ENCODE results near the gene ZFAND3.
"Not testable (repeated sequence)": the region's sequence is repeated elsewhere in the genome, so short reads cannot be mapped to it uniquely, and the experiment has no call there.

The ZFAND3 gene

DNA sequence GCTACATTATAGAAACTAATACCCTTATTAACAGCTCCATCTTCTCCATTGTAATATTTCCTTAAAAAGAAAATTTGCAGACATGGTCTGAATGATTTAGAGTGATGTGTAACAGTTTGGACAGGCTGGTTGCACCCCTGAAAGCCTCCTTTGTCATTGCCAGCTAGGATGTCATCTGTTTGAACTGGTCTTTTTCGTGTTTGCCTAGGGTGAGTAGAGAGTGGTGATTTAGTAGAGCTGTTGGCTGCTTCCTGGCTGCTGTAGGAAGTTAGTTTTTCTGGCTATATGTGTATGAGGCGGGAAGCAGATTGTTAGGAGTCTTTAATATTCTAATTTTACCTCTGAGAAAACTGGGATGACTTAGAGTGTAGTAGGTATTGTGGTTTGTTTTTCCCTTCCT lies 101.1 kb downstream of the ZFAND3 start:
- no peak for FAIRE-seq
- DNase-seq (ENCODE audit: extremely low spot score, insufficient read length, low read depth), result no peak

DNA sequence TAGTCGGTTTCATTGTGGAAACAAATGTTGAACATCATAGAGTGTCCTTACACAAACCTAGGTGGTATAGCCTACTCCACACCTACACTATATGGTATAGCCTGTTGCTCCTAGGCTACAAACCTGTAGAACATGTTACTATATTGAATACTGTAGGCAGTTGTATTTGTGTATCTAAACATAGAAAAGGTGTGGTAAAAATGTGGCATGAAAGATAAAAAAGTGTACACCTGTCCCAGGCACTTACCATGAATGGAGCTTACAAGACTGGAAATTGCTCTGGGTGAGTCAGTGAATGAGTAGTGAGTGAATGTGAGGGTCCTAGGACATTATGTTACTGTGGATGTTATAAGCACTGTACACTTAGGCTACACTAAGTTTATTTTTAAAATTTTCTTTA lies 103.0 kb downstream of the ZFAND3 start:
- DNase-seq (ENCODE audit: extremely low spot score, insufficient read length, low read depth) (no peak), FAIRE-seq (peak; percentile 56)

DNA sequence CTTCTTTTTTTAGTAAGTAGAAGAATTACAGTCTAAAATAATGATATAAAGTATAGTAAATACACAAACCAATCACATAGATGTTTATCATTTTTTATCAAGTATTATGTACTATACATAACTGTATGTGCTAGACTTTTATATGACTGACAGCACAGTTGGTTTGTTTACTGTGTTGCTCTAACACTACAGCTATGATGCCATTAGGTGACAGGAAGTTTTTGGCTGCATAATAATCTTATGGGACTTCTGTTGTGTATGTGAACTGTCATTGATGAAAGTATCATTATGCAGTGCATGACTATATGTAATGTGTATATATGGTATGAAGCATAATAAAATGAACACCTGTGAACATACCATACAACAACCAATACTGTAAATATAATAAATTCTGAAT lies 104.0 kb downstream of the ZFAND3 start:
- DNase-seq (ENCODE audit: extremely low spot score, insufficient read length, low read depth), result no peak
- peak; percentile 12 for FAIRE-seq

DNA sequence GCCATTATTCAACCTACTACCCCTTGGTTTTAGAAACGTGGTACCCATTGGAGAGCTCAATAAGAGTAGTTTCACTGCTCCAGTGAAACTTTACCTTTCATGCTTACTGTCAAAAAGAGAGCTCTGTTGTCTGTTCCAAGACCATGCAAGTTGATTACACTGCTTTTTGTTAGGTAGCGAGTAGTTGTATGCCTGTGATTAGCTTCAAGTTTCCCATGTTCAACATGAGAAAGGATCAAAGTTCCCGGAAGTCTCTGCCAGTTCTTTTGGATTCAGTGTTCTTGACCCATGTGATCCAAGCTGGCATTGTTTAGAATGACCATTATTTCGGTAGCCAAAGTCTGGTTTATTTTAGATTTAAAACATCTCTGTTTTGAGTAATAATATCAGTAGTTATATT lies 107.1 kb downstream of the ZFAND3 start:
- no peak for DNase-seq (ENCODE audit: extremely low spot score, insufficient read length, low read depth)
- FAIRE-seq, result no peak

DNA sequence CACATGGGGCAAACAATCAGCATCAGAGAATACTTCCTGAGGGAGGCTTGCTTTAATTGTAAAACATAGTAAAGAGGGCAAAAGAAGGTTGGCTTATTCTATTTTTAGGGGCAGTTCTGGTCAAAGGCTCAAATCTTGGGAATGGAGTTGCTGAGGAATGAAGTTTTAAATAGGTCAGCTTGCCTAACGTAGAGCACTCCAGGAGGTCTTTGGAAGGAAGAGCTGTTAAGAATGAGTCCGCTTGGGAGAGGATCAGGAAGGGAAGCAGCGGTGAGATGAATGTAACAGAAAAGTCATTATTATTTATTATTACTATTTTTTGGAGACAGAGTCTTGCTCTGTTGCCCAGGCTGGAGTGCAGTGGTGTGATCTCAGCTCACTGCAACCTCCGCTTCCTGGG lies 108.7 kb downstream of the ZFAND3 start:
- DNase-seq (ENCODE audit: extremely low spot score, insufficient read length, low read depth) (no peak), FAIRE-seq (no peak)

DNA sequence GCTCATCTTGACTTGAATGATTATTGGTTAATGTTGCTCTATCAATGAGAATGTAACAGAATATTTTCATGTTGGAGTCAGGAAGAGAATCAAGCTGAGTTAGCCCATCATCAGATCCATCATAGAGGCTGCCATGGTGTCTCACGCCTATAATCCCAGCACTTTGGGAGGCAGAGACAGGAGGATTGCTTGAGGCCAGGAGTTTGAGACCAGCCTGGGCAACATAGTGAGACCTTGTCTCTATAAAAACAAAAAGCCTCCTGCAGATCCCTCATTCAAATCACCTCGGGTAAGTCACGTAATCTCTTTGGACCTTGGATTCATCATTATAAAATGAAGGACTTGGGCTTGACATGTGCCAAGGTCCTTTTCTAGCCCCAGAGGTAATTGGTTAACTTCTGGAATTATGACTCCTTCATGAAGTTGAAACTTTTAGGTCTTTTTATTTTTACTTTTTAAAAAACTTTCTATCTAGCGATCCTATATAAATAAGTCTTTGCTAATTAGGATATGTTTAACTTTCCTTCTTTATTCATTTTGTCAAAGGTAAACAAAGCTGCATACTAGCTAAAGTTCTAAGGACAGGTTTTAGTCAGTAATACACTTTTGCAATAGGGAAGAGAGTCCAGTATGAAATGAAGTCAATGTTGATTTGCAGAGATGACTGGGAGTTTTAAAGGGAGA lies 110.9 kb downstream of the ZFAND3 start:
- no peak for FAIRE-seq
- no peak for DNase-seq (ENCODE audit: extremely low spot score, insufficient read length, low read depth)

DNA sequence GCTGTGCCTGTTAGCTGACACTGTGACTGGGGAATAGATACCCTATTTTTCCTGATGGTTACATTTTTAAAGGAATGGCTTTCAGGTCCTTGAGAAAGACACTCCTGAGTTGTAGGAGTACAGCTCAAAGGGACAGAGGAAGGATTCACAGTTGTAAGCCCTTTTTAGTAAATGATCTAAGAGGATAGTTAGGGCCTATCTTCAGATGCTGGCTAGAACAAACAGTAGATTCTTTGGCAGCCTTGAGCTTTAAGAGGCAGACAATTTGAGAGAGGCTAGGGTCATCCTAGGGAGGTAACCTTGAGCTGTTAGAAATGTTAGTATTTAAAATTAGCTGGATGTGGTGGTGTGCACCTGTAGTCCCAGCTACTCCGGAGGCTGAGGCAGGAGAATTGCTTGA lies 111.5 kb downstream of the ZFAND3 start:
- no peak for DNase-seq (ENCODE audit: extremely low spot score, insufficient read length, low read depth)
- FAIRE-seq, result no peak

DNA sequence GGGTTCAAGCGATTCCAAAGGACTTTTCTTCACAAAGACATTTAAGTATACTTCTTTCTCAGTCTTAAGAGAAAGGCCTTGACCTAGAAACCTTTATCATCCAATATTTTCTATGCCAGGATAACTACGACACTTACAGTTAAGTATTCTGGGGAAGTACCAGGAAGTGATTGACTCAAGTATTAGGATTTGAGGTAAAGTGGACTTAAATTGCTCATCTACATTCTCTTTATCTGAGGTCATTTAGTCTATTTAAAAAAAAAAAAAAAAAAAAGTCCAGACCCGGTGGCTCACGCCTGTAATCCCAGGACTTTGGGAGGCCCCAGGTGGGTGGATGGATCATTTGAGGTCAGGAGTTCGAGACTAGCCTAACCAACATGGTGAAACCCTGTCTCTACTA lies 114.7 kb downstream of the ZFAND3 start:
- FAIRE-seq, result no peak
- DNase-seq (ENCODE audit: extremely low spot score, insufficient read length, low read depth), result no peak

DNA sequence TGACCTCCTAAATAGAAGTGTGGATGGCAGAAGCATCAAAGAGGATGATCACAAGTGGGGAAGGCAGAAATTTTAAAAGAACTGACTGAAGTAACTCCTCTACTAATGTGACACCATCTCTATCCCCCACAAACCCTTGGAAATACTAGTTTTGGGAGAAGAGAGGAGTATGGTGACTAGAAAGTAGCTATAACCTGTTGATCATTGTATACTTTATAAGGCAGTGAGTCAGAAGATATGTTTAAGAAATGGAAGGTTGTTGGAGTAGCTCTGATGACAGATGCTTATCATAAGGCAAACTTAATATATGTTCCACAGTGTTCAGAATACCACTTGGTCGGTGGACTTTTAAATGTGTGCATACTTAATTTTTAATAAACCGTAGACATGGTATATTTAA lies 116.6 kb downstream of the ZFAND3 start:
- FAIRE-seq, result no peak
- no peak for DNase-seq (ENCODE audit: extremely low spot score, insufficient read length, low read depth)

DNA sequence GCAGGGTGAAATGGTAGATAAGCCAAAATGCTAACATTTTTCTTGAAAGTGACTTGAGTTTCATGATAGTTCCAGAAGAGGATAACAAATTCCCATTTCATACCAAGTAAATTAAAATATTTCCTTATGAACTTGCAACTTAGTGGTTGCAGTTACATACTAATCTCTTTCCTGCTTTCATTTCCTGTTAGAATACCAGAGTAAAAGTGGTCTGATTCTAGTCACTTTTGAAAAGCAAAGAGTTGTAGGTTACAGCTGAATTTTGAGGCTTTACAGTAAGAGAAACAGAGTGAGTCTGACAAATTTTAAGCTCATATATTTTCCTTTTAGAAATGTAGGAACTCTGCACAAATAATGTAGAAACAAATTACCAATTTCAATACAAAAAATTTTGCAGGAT lies 117.4 kb downstream of the ZFAND3 start:
- FAIRE-seq (peak; percentile 60), DNase-seq (ENCODE audit: extremely low spot score, insufficient read length, low read depth) (no peak)

DNA sequence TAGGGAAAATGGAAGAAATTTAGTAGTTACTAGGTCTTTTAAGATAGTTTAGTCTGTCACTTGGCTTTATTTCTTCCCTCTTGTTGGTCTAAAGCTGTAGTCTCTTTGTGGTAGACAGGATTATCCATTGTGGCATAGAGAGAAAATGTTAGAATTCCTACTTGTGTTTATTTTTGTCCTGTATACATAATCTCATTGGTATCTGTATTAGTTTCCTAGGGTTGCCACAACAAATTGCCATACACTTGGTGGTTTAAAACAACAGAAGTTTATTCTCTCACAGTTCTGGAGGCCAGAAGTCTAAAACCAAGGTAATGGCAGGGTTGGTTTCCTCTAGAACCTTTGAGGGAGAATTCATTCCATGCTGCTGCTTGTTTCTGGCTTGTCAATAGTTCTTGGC lies 119.4 kb downstream of the ZFAND3 start:
- FAIRE-seq, result peak; percentile 26
- no peak for DNase-seq (ENCODE audit: extremely low spot score, insufficient read length, low read depth)

DNA sequence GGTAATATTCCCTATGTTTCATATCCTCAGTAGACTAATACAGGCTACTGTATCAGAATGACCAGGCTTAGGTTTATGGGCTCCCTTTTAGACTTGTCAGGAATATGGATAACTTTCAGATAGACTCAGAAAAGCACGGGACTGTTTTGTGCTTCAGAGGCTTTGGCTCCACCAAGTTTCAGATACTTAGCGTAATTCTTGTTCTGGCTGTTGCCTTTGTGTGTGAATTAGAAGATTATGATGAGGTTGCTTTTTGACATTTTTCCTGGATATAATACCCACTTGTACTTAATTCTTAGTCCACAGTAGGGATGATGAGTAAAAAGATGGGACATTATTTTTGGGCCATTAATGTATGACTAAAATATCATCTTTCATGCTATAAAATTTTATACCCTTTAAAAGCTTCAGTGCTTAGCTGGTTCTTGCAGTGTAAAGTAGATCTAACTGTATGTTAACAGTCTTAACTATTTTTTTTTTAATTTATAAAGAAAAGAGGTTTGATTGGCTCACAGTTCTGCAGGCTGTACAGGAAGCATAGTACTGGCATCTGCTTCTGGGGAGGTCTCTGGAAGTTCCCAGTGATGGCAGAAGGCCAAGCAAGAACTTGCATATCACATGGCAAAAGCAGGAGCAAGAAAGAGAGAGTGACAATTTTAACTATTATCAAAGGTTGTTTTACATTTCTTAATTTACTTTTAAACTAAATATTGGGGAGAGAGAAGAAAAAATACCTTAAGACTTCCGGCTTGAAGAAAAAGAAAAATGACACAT lies 120.7 kb downstream of the ZFAND3 start:
- FAIRE-seq, result no peak

DNA sequence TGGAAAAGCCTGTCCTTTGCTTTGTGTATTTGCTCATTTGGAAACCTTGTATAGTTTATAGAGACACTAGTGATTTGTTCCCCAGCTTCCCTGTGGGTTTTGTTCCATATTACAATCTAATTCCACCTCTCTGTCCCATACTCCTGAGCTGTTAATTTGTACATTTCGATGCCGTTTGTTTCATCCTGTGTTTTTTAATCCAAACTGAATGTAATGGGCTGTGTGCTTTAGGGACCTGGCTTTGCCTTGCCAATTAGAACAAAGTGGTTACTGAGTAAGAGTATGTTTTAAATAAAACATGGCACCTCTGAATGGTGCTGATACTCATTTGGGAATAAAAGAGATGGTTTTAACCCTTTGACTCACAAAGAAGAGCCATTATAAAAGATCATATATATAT lies 122.3 kb downstream of the ZFAND3 start:
- FAIRE-seq (peak; percentile 29), DNase-seq (ENCODE audit: extremely low spot score, insufficient read length, low read depth) (no peak)

More for the DNA sequence above, 120.7 kb downstream of the ZFAND3 start:
- no peak for DNase-seq (ENCODE audit: extremely low spot score, insufficient read length, low read depth)

DNA sequence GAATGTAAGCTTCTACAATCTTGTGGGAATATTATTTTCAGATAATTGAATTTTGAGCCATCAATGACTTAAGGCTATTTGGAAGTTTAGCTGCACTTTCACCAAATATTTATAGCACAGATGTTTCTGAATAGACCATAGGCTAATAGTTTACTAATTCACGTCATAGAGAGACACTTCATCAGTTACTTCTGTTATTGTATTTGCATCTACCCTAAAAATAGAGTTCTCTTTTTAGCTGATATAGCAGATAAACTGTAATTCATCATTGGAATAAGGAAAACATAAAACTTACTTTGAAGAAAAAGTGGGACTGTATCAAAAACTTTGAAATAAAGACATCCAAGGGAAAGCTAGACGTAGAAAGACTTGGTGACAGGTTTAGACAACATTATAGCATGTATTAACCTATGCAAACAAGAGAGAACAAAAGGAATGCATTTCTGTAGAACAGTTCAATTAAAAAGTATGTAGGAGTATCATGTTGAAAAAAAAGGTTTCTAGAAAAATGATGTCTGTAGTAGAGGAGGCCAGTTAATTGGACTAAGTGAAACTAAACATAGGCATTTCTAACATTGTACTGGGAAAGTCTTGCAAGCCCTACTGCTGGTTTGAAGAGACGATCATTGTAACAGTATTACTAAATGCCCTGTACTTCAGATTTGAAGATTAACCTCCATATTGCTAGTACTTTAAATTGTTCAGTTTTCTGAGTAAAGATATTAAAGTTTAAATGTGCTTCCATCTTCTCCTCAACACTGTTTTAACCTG lies 123.3 kb downstream of the ZFAND3 start:
- FAIRE-seq, result peak; percentile 62
- no peak for DNase-seq (ENCODE audit: extremely low spot score, insufficient read length, low read depth)

DNA sequence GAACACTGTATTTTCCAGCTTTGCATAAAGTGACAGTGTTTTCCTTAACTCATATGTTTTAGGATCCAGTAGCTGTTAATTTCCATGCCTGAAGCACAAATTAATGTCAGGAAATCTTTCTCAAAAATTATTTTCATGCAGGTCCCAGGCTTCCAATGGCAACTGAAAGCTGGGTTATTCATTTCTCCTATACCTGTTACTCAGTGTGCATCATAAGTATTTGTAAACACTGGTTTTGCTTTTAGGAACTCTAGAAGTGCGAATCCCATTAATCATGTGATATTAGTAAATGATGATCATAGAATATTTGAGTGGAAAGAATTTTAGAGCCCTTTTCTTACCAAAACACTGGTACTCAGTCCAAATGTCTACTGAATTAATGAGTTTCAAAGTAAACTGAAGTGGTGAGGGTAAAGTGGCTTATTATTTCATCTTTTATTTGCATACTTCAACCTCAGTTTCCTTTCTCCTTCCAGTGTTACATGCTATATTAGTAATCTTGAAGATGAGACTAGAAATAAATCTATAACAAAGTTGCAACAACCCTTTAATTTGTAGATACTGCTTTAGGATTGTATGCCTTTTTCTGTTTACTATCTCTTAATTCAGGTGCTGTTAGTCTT lies 124.0 kb downstream of the ZFAND3 start:
- FAIRE-seq, result peak; percentile 66
- no peak for DNase-seq (ENCODE audit: extremely low spot score, insufficient read length, low read depth)

DNA sequence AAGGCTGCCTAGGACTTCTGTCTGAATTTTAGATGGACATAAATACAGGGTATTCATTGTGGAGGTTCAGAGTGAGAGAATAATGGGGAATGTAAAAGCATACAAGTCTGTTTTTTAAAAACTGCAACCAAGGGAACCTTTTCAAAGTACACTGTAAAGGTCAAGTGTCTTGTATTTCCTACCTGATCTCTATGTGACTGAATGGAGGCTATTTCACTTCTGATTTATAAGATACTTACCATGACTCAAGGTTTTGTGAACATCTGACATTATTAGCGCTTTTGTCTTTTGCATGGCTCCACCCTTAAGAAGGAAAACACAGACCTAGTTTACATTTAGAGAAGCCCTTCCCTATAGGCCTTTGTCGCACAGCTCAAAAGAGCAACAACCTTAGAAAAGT lies 126.5 kb downstream of the ZFAND3 start:
- no peak for FAIRE-seq
- DNase-seq (ENCODE audit: extremely low spot score, insufficient read length, low read depth), result no peak

DNA sequence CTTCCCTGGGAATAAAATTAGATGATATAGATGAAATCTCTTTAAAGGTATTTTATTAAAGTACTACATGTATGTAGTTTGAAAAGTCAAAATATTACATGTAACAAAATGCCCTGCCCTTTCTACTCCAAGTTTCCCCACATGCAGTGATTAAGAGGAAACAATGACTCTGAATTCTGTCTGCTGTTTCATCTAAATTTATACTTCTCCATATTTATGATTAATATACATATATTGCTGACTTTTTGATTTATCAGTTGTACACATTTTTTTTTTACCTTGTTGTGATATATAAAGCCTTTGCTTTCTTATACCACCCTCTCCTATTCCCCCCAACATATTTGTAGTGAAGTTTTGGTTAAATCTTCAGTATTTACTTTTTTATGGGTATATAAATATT lies 127.9 kb downstream of the ZFAND3 start:
- DNase-seq (ENCODE audit: extremely low spot score, insufficient read length, low read depth) (no peak), FAIRE-seq (no peak)

DNA sequence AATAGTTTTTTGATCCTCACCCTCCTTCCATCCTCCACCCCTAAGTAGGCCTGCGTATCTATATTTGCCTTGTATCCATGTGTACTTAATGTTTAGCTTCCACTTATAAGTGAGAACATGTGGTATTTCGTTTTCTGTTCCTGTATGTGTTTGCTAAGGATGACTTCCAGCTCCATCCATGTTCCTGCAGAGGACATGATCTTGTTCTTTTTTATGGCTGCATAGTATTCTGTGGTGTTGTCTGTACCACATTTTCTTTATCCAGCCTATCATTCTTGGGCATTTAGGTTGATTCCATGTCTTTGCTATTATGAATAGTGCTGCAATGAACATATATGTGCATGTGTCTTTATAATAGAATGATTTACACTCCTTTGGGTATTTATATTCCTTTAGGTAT lies 129.1 kb downstream of the ZFAND3 start:
- FAIRE-seq; DNase-seq (ENCODE audit: extremely low spot score, insufficient read length, low read depth): not testable (repeated sequence)

DNA sequence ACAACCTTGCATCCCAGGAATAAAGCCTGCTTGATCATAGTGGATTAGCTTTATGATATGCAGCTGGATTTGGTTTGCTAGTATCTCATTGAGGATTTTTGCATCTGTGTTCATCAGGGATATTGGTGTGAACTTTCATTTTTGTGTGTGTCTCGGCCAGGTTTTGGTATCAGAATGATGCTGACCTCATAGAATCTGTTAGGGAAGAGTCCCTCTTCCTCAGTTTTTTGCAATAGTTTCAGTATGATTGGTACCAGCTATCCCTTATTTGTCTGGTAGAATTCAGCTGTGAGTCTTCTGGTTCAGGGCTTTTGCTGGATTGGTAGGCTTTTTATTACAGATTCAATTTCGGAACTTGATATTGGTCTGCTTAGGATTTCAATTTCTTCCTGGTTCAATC lies 132.5 kb downstream of the ZFAND3 start:
- FAIRE-seq, result peak; percentile 95
- DNase-seq (ENCODE audit: extremely low spot score, insufficient read length, low read depth), result no peak

DNA sequence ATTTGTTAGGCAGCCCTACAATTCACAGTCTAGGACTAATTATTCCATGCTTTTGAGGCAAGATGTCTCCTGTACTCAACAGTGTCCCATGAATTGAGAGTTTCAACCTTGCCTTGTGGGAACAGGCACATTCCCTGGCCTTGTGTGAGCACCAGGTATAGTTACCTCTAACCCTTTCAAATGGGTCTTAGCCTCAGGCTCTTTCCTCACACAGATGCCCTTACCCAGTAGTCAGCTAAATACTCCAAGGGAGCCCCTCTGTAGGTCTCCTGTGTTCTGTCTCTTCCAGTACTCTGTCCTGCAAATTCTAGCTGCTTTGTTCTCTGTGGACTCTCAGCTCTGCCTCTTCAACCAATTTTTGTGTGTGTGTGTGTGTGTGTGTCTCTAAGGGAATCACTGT lies 135.3 kb downstream of the ZFAND3 start:
- no peak for FAIRE-seq

More for the DNA sequence above, 135.3 kb downstream of the ZFAND3 start:
- no peak for DNase-seq (ENCODE audit: extremely low spot score, insufficient read length, low read depth)

All from GM18507 (cell line).